H1 (cell line): ENCODE measurements around the gene KCNQ1OT1. TPM values are rescaled to one million over a fixed set of nuclear protein-coding genes. Genes with fewer than 3 reads are reported as not detected.

Source experiments
- CTCF ChIP-seq, 3 experiments: IDR thresholded peaks; 1 replicate in 2 of 3; 2 replicates in 1 of 3; pipeline versions ENCODE4 v1.5.1 to v1.6.1; 2011; ENCODE audit warnings: low read length in 3 of 3, mild to moderate bottlenecking in 3 of 3, inconsistent platforms in 2 of 3, low read depth in 1 of 3, moderate library complexity in 1 of 3; ENCODE audit not compliant: insufficient read depth in 1 of 3; ENCODE audit errors: control extremely low read depth in 1 of 3
- TBP ChIP-seq: IDR thresholded peaks from 2 replicates; pipeline ENCODE4 v1.6.1; 2011; ENCODE audit warnings: low read depth, low read length, improper control_type of control experiment
- polyA plus RNA-seq, 7 experiments: library from polyadenylated mRNA; depleted of rRNA in 3 of 7; stranded (reverse) in 5 of 7; unstranded in 2 of 7; fragments of >200 nt in 5 of 7; fragments of 200-250 nt in 2 of 7; gene quantifications; 1 replicate in 5 of 7; 2 replicates in 1 of 7; 4 replicates in 1 of 7; pipeline versions ENCODE4 v1.2.1 to v1.2.3, GENCODE V29; 2011 to 2013; ENCODE audit warnings: missing spikeins in 2 of 7, mixed read lengths in 2 of 7
- total RNA-seq: library from RNA; stranded (reverse); fragmentation: NEBNext Ultra II Directional; extraction: Animal tissue kit (Norgen Biotek cat#: 25700); gene quantifications from 2 replicates; pipeline ENCODE4 v1.2.1, GENCODE V29; 2021

Gene KCNQ1OT1
- total and polyA plus RNA-seq, 2 of the 8 experiments (the other 6 are each of a cell fraction or from before 2014, with no cell fraction given), result 0.21 to 1.2 TPM

GRCh38 chr11:2746401-2747247, 46.8 kb upstream of the KCNQ1OT1 start (continued):
- TF ChIP-seq TBP (no peak), CTCF (IDR thresholded peaks at IDR 0.05; ENCODE audit: control extremely low read depth in 1 of 3, insufficient read depth in 1 of 3, low read depth in 1 of 3, low read length in 3 of 3) (no peak)
